GM10266 (cell line): ENCODE data around the gene ATP2B1.

ENCODE experiments used
- DNase-seq: peaks from one replicate; pipeline ENCODE4 v3.0.0; 2012; ENCODE audit errors: extremely low spot score
- TF ChIP-seq, protein P1 (sequence below): IDR thresholded peaks from 2 replicates; pipeline ENCODE4 v1.5.1; 2012; ENCODE audit warnings: mild to moderate bottlenecking, low read depth; ENCODE audit not compliant: control insufficient read depth, insufficient read depth; ENCODE audit errors: missing control alignments

The ATP2B1 gene

DNA sequence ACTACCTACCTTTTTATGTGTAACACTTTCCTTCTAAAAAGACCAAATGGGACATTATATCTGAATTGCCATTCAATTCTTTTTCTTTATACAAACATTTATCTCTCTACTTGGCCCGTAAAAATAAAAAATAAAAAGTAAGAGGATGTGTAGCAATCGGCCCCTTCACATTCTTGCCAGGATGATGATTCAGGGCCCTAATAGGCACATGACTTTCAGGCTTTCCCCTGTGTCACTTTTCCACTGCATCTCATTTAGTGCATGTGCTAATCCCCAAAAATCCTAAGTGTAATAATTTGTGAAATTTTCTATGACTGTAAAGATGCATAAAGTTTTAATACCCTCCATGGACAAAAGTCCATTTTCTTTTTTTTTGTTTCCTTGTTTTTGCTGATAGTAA lies 23.0 kb upstream of the ATP2B1 start:
- no peak for DNase-seq
- TF ChIP-seq, protein P1, sequence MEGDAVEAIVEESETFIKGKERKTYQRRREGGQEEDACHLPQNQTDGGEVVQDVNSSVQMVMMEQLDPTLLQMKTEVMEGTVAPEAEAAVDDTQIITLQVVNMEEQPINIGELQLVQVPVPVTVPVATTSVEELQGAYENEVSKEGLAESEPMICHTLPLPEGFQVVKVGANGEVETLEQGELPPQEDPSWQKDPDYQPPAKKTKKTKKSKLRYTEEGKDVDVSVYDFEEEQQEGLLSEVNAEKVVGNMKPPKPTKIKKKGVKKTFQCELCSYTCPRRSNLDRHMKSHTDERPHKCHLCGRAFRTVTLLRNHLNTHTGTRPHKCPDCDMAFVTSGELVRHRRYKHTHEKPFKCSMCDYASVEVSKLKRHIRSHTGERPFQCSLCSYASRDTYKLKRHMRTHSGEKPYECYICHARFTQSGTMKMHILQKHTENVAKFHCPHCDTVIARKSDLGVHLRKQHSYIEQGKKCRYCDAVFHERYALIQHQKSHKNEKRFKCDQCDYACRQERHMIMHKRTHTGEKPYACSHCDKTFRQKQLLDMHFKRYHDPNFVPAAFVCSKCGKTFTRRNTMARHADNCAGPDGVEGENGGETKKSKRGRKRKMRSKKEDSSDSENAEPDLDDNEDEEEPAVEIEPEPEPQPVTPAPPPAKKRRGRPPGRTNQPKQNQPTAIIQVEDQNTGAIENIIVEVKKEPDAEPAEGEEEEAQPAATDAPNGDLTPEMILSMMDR = no peak

DNA sequence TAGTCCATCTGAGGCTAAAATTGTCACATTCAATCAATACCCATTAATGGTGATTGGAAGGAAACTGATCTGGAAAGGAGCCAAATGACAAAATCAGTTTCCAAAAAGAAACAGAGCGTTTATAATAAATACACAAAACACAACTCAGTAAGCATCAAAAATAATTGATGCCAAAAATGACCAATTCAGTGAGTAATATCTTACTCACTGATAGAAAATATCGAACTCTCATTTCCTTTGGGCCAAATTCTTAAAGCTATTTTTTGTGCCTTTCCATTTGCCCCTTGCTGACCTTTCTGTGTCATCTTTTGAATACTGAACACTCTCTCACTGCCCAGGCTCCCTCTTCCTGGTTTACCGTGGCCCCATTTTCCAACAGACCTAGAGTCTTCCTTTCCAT lies 22.5 kb upstream of the ATP2B1 start:
- DNase-seq = no peak
- TF ChIP-seq, protein P1 = no peak

DNA sequence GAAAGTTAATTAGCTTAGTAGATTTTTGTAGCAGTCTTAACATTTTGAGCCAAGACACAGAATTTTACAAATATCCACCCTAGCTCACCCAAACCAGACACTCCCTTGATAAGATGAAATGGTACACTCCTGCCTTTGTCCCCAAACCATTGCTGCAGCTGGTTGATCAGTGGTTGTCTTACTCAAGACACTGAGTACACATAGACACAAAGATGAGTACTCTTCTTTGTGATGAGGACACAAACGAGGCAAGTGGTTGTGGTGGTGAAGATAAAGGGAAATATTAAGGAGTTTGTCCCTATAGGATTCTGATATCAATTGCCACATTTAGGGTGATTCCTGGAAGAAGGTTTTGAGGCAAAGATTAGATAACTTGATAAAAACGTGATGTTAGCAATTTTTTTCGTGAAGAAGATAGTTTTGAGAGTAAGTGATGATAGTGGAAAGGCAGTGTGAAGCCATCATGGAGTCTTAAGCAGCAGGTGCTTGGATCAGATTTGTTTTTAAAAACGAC lies 21.4 kb upstream of the ATP2B1 start:
- DNase-seq = no peak
- TF ChIP-seq, protein P1 = no peak

DNA sequence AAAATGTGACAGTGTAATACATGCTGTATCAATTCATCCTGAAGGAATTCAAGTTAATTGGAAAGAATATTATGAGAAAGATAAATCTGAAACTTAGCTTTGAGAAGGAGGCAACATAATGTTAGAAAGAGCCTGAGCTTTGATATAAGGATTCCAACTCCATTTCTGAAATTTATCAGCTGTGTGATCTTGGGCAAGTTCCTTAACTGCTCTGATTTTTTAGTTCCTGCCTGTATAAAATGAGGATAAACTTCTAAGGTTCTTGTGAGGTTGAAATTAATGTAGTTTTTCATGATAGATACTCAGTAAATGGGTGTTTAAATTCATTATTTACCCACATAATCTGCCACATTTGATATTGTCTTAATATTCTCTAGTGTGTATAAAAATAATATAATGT lies 14.6 kb upstream of the ATP2B1 start:
- DNase-seq = no peak
- TF ChIP-seq, protein P1 = no peak

DNA sequence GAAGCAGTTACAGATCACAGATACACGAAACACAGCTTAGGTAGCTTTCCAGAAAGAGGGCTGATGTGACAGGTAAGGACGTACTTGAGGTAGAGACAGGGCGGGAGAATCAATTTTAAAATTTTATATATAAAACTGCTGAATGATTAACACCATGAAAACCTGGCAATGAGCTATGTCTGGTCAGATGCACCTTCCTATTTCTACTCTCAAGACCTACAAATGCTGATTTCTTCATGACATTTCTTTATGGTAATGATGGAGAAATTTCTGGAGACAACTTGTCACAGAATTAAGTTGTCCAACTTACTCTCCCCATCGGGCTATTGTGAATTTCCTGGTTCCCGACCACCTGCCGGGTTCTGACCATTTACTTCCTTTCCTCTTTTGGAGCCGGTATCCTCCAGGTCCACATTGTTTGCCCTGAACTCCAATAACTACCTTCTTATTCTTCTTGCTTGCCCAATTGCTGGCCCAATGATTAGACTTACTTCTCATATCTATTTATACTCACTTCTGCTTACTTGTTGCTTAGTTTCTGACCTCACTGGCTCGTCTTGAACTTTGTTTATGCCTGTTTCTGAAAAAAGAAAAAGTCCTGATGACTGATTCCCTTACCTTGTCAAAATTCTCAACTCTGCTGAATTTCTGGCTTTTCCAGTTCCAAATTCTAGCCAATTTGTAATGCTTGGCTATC lies 12.8 kb upstream of the ATP2B1 start:
- TF ChIP-seq, protein P1 = no peak
- peak; percentile 58 for DNase-seq

DNA sequence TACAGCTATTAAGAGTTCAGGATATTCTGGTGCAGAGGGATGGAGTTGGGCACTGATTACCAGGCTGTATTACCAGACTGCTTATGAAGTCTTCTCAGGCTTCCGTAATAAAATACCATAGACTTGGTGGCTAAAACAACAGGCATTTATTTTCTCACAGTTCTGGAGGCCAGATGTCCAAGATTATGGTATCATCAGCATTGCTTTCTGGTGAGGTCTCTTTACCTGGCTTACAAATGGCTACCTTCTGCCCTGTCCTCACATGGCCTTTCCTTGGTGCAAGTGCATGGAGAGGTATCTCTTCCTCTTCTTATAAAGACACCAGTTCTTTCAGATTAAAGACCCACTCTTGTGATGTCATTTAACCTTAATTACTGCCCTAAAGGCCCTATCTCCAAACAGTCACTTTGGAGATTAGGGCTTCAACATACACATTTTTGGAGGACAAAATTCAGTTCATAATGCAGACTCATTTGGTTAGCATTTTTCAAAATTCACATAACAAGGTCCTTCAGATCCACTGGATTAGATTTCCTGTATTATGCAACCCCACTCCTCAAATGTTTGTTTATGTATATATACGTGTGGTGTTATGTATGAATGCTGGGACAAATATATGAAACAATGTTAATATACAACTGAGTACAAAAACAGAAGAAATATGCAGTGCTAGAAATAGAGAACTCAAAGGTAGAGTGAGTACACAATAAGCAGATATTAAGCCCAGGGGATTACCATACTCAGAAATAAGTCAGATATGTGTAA lies 9.3 kb upstream of the ATP2B1 start:
- DNase-seq = no peak
- TF ChIP-seq, protein P1 = no peak

DNA sequence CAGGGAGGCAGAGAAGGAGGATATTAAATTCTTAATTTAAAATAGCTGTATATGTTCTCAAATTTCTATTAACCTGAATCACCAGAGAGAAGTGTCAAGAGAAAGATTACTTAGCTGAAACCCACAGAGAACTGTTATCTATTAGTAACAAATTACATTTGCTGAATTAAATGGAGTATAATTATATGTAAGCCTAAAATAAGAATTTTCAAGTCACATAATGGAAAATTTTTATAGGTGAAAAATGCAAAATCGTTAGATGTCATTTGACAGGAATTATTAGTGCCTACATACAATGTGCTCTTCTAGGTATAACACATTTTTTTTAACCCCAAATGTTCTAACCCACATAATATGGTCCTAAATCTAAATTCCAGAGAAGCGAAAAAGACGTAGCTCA lies 4.1 kb upstream of the ATP2B1 start:
- no peak for DNase-seq
- TF ChIP-seq, protein P1 = no peak
